NCI-H187 (cell line): Measurements from ENCODE around the gene NTRK2.

ENCODE experiments used
- DNase-seq, 2 experiments: peaks; one replicate each; lab custom pipeline; 2025; lab: John Stamatoyannopoulos, UW

The NTRK2 gene

GRCh38 chr9:84780385-84780784 lies 110.9 kb downstream of the NTRK2 start:
- DNase-seq = no peak

- DNase-seq = no peak
These were observed 111.9 kb downstream of the NTRK2 start for GRCh38 chr9:84781458-84781857.

- DNase-seq = no peak
These were observed 112.7 kb downstream of the NTRK2 start for GRCh38 chr9:84781931-84782866.

- DNase-seq = no peak
These were observed 116.4 kb downstream of the NTRK2 start for GRCh38 chr9:84785792-84786547.

- no peak for DNase-seq
These were observed 119.4 kb downstream of the NTRK2 start for GRCh38 chr9:84788803-84789462.

GRCh38 chr9:84789463-84789830 lies 119.9 kb downstream of the NTRK2 start:
- no peak for DNase-seq

GRCh38 chr9:84791643-84792042 lies 122.1 kb downstream of the NTRK2 start:
- no peak for DNase-seq

GRCh38 chr9:84793251-84793650 lies 123.7 kb downstream of the NTRK2 start:
- DNase-seq = no peak

- no peak for DNase-seq
These were observed 125.6 kb downstream of the NTRK2 start for GRCh38 chr9:84794981-84795637.

- DNase-seq = no peak
These were observed 126.9 kb downstream of the NTRK2 start for GRCh38 chr9:84796404-84796803.

- DNase-seq = no peak
These were observed 129.7 kb downstream of the NTRK2 start for GRCh38 chr9:84799251-84799650.

- no peak for DNase-seq
These were observed 135.6 kb downstream of the NTRK2 start for GRCh38 chr9:84804951-84805694.

- no peak for DNase-seq
These were observed 137.9 kb downstream of the NTRK2 start for GRCh38 chr9:84807431-84807830.

- DNase-seq = no peak
These were observed 138.4 kb downstream of the NTRK2 start for GRCh38 chr9:84807870-84808390.

GRCh38 chr9:84808416-84808815 lies 138.9 kb downstream of the NTRK2 start:
- no peak for DNase-seq

- DNase-seq = no peak
These were observed 141.7 kb downstream of the NTRK2 start for GRCh38 chr9:84811072-84811750.

- DNase-seq = no peak
These were observed 142.2 kb downstream of the NTRK2 start for GRCh38 chr9:84811751-84812074.

GRCh38 chr9:84812355-84812754 lies 142.8 kb downstream of the NTRK2 start:
- no peak for DNase-seq

GRCh38 chr9:84812847-84813246 lies 143.3 kb downstream of the NTRK2 start:
- no peak for DNase-seq

GRCh38 chr9:84815554-84815953 lies 146.0 kb downstream of the NTRK2 start:
- DNase-seq = no peak

GRCh38 chr9:84817038-84817437 lies 147.5 kb downstream of the NTRK2 start:
- no peak for DNase-seq
